H9 (cell line): ENCODE measurements around the gene MAP7. TPM values are rescaled to one million over a fixed set of nuclear protein-coding genes. Genes with fewer than 3 reads are reported as not detected.

Experiments used
- DNase-seq: peaks from one replicate; pipeline ENCODE4 v3.0.0-alpha.2; 2017
- H2AFZ ChIP-seq: one replicate; pipeline ENCODE4 v1.6.1; 2013; ENCODE audit warnings: mild to moderate bottlenecking, low read length, control low read depth, moderate library complexity
- H2AK5ac ChIP-seq: 2 replicates; pipeline ENCODE4 v1.6.1; 2013; ENCODE audit warnings: low read length, control low read depth, mixed read lengths; ENCODE audit not compliant: insufficient read length
- H2BK120ac ChIP-seq: one replicate; pipeline ENCODE4 v1.6.1; 2013; ENCODE audit warnings: low read depth, mild to moderate bottlenecking, low read length, control low read depth, inconsistent platforms; ENCODE audit not compliant: poor library complexity, severe bottlenecking
- H2BK12ac ChIP-seq: 2 replicates; pipeline ENCODE4 v1.6.1; 2013; ENCODE audit warnings: low read length, control low read depth, mixed read lengths, low read depth; ENCODE audit not compliant: insufficient read length
- H2BK15ac ChIP-seq: 2 replicates; pipeline ENCODE4 v1.6.1; 2013; ENCODE audit warnings: low read depth, low read length, control low read depth
- H2BK20ac ChIP-seq: one replicate; pipeline ENCODE4 v1.6.1; 2013; ENCODE audit warnings: low read depth, mild to moderate bottlenecking, low read length, control low read depth, inconsistent platforms; ENCODE audit not compliant: poor library complexity, severe bottlenecking
- H2BK5ac ChIP-seq: 2 replicates; pipeline ENCODE4 v1.6.1; 2013; ENCODE audit warnings: low read length, control low read depth, mixed read lengths; ENCODE audit not compliant: insufficient read length
- H3K14ac ChIP-seq: 2 replicates; pipeline ENCODE4 v1.6.1; 2013; ENCODE audit warnings: low read length, control low read depth; ENCODE audit not compliant: insufficient read depth
- H3K18ac ChIP-seq: 2 replicates; pipeline ENCODE4 v1.6.1; 2013; ENCODE audit warnings: low read depth, mild to moderate bottlenecking, mixed read lengths, low read length, control low read depth; ENCODE audit not compliant: insufficient read length
- H3K23ac ChIP-seq: 2 replicates; pipeline ENCODE4 v1.6.1; 2013; ENCODE audit warnings: low read length, control low read depth, mixed read lengths, low read depth; ENCODE audit not compliant: insufficient read length
- H3K23me2 ChIP-seq: 2 replicates; pipeline ENCODE4 v1.6.1; 2013; ENCODE audit warnings: low read depth, mild to moderate bottlenecking, mixed read lengths, low read length, control low read depth; ENCODE audit not compliant: insufficient read length, poor library complexity, severe bottlenecking
- H3K27ac ChIP-seq: 2 replicates; pipeline ENCODE4 v1.5.1; 2013; ENCODE audit warnings: low read length, control low read depth, mixed read lengths, low read depth; ENCODE audit not compliant: insufficient read length
- H3K27me3 ChIP-seq: 2 replicates; pipeline ENCODE4 v1.6.1; 2013; ENCODE audit warnings: low read length, control low read depth, inconsistent platforms; ENCODE audit not compliant: insufficient read depth
- H3K4ac ChIP-seq: 2 replicates; pipeline ENCODE4 v1.6.1; 2013; ENCODE audit warnings: low read depth, mild to moderate bottlenecking, control low read depth, inconsistent platforms, low read length, moderate library complexity
- H3K4me1 ChIP-seq: 2 replicates; pipeline ENCODE4 v1.6.1; 2013; ENCODE audit warnings: low read length, control low read depth, inconsistent platforms; ENCODE audit not compliant: insufficient read depth
- H3K4me2 ChIP-seq: 2 replicates; pipeline ENCODE4 v1.6.1; 2013; ENCODE audit warnings: low read length, control low read depth, mixed read lengths; ENCODE audit not compliant: insufficient read length, insufficient read depth
- H3K56ac ChIP-seq: 2 replicates; pipeline ENCODE4 v1.6.1; 2013; ENCODE audit warnings: low read depth, mild to moderate bottlenecking, mixed read lengths, low read length, control low read depth; ENCODE audit not compliant: insufficient read length
- H3K79me1 ChIP-seq: 2 replicates; pipeline ENCODE4 v1.6.1; 2013; ENCODE audit warnings: low read depth, mild to moderate bottlenecking, moderate library complexity, low read length, control low read depth, inconsistent platforms; ENCODE audit not compliant: insufficient read depth, poor library complexity, severe bottlenecking
- H3K79me2 ChIP-seq: 2 replicates; pipeline ENCODE4 v1.6.1; 2013; ENCODE audit warnings: low read length, control low read depth, inconsistent platforms; ENCODE audit not compliant: insufficient read depth
- H3K9ac ChIP-seq: 2 replicates; pipeline ENCODE4 v1.6.1; 2013; ENCODE audit warnings: low read length, control low read depth, mixed read lengths; ENCODE audit not compliant: insufficient read length; ENCODE audit errors: extremely low read depth
- H3K9me3 ChIP-seq: one replicate; pipeline ENCODE4 v1.6.1; 2013; ENCODE audit warnings: low read depth, low read length, inconsistent platforms; ENCODE audit not compliant: control insufficient read depth
- H3T11ph ChIP-seq: one replicate; pipeline ENCODE4 v1.6.1; 2013; ENCODE audit warnings: mild to moderate bottlenecking, low read length, control low read depth, inconsistent platforms
- H4K20me1 ChIP-seq: one replicate; pipeline ENCODE4 v1.6.1; 2013; ENCODE audit not compliant: control insufficient read depth, insufficient read length, insufficient read depth
- H4K5ac ChIP-seq: 2 replicates; pipeline ENCODE4 v1.6.1; 2013; ENCODE audit warnings: low read depth, mild to moderate bottlenecking, mixed read lengths, low read length, control low read depth; ENCODE audit not compliant: insufficient read length
- H4K8ac ChIP-seq: replicated peaks from 2 replicates; pipeline ENCODE4 v1.6.1; 2013; ENCODE audit warnings: low read length, control low read depth, mixed read lengths, low read depth; ENCODE audit not compliant: insufficient read length
- H4K91ac ChIP-seq: 2 replicates; pipeline ENCODE4 v1.6.1; 2013; ENCODE audit warnings: low read depth, mild to moderate bottlenecking, moderate library complexity, mixed read lengths, low read length, control low read depth; ENCODE audit not compliant: insufficient read length
- H3K27ac Mint-ChIP-seq, 3 experiments: 2 replicates in 2 of 3; 3 replicates in 1 of 3; pipeline ENCODE4 v1.8.0; 2020 to 2021; ENCODE audit warnings: mixed read lengths in 3 of 3, mild to moderate bottlenecking in 1 of 3, moderate library complexity in 1 of 3
- H3K27me3 Mint-ChIP-seq: 2 replicates; pipeline ENCODE4 v1.8.0; 2021; ENCODE audit warnings: low read depth, mild to moderate bottlenecking, moderate library complexity, mixed read lengths
- H3K36me3 Mint-ChIP-seq, 3 experiments: 2 replicates in 2 of 3; 3 replicates in 1 of 3; pipeline ENCODE4 v1.8.0; 2020 to 2021; ENCODE audit warnings: low read depth in 3 of 3, mixed read lengths in 3 of 3; ENCODE audit not compliant: insufficient read depth in 1 of 3
- H3K4me1 Mint-ChIP-seq, 2 experiments: 2 replicates each; pipeline ENCODE4 v1.8.0; 2020; ENCODE audit warnings: mixed read lengths in 2 of 2
- H3K4me3 Mint-ChIP-seq, 2 experiments: 2 replicates in 1 of 2; 3 replicates in 1 of 2; pipeline ENCODE4 v1.8.0; 2020 to 2021; ENCODE audit warnings: mild to moderate bottlenecking in 2 of 2, mixed read lengths in 2 of 2, moderate library complexity in 1 of 2
- H3K9me3 Mint-ChIP-seq, 2 experiments: 2 replicates in 1 of 2; 3 replicates in 1 of 2; pipeline ENCODE4 v1.8.0; 2020; ENCODE audit warnings: mild to moderate bottlenecking in 2 of 2, mixed read lengths in 2 of 2, moderate library complexity in 1 of 2
- WGBS: extraction: QIAGEN DNeasy Blood & Tissue Kit; methylation state at CpG from one replicate; pipeline ENCODE4 v1.1.7; 2013; ENCODE audit warnings: missing lambda C conversion rate, low lambda C conversion rate, mixed read lengths; ENCODE audit not compliant: insufficient read length; ENCODE audit errors: extremely low coverage; 5-methylcytosine and 5-hydroxymethylcytosine counted together
- total RNA-seq: library from RNA; stranded (reverse); gene quantifications from 2 replicates; pipeline ENCODE4 v1.2.1, GENCODE V29; 2021
- TF ChIP-seq, protein P1 (sequence below): fragments of 200-600 bp; sonication (generic); conservative IDR thresholded peaks from 3 replicates; pipeline ENCODE4 v1.8.0; 2021; ENCODE audit warnings: antibody characterized with exemption, mild to moderate bottlenecking

MAP7 gene
- total RNA-seq, 1 experiment from 2014 or later, result 51.1 TPM

DNA sequence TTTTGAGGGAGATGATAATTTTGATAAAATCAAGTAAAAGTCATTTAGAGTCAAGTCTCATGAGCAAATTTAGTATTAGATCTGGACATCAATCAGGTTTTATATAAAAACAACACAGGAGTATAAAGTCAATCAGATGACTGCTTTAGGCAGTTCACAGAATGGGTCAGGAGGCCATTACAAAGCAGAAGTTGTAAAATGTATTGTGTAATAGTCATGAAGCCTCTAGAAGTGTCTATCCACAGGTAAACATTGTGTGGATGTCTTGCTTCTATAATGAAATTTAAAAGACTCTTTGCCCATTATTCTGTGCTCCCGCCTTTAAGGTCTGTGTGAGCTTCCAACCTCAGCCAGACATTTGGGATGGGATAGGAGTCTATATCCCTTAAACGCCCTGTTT, 28.8 kb downstream of the MAP7 start:
- Mint-ChIP-seq H3K27me3 (no peaks in the 10 kb centered on the region), H3K4me3 (no peak overlapping the region), H3K4me1 (peaks cover 32 to 50% of the 10 kb centered on the region in 2 experiments), H3K36me3 (peaks cover 0 to 4% (median 2%) of the 10 kb centered on the region in 3 experiments; a peak in 2 of 7 replicates), H3K9me3 (no peaks in the 10 kb centered on the region), H3K27ac (no peak overlapping the region)
- Histone ChIP-seq H3K9ac (no peak overlapping the region), H3K4ac (no peak overlapping the region), H4K8ac (no peak overlapping the region), H3K4me1 (peaks cover 18% of the 10 kb centered on the region), H2BK12ac (no peak overlapping the region), H3K18ac (no peak overlapping the region), H3K56ac (no peak overlapping the region), H2AFZ (no peak overlapping the region), H3K79me1 (peaks cover 6% of the 10 kb centered on the region), H3K14ac (no peak overlapping the region), H3K9me3 (no peaks in the 10 kb centered on the region), H3K27ac (no peak overlapping the region), H2BK20ac (no peak overlapping the region), H3K4me2 (no peak overlapping the region), H3K27me3 (no peaks in the 10 kb centered on the region), H4K20me1 (no peaks in the 10 kb centered on the region), H2BK120ac (no peak overlapping the region), H4K5ac (no peak overlapping the region), H4K91ac (no peak overlapping the region), H2BK15ac (no peak overlapping the region), H3K23ac (no peak overlapping the region), H3T11ph (no peak overlapping the region), H2AK5ac (no peak overlapping the region), H2BK5ac (no peak overlapping the region), H3K79me2 (peaks cover 2% of the 10 kb centered on the region; the same call in 1 of the 2 replicates), H3K23me2 (no peaks in the 10 kb centered on the region)
- TF ChIP-seq, protein P1, sequence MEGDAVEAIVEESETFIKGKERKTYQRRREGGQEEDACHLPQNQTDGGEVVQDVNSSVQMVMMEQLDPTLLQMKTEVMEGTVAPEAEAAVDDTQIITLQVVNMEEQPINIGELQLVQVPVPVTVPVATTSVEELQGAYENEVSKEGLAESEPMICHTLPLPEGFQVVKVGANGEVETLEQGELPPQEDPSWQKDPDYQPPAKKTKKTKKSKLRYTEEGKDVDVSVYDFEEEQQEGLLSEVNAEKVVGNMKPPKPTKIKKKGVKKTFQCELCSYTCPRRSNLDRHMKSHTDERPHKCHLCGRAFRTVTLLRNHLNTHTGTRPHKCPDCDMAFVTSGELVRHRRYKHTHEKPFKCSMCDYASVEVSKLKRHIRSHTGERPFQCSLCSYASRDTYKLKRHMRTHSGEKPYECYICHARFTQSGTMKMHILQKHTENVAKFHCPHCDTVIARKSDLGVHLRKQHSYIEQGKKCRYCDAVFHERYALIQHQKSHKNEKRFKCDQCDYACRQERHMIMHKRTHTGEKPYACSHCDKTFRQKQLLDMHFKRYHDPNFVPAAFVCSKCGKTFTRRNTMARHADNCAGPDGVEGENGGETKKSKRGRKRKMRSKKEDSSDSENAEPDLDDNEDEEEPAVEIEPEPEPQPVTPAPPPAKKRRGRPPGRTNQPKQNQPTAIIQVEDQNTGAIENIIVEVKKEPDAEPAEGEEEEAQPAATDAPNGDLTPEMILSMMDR, result no peak
- DNase-seq, result no peak
- WGBS, result no CpG with 5 or more reads among the region's 2 CpGs
